ENCODE data around the gene KIAA1958. TPM values are rescaled to one million over a fixed set of nuclear protein-coding genes. Genes with fewer than 3 reads are reported as not detected.

KIAA1958 gene
- total RNA-seq, 4 donors from 2014 or later: 2.7 to 5.7 (median 5.2) TPM

DNA sequence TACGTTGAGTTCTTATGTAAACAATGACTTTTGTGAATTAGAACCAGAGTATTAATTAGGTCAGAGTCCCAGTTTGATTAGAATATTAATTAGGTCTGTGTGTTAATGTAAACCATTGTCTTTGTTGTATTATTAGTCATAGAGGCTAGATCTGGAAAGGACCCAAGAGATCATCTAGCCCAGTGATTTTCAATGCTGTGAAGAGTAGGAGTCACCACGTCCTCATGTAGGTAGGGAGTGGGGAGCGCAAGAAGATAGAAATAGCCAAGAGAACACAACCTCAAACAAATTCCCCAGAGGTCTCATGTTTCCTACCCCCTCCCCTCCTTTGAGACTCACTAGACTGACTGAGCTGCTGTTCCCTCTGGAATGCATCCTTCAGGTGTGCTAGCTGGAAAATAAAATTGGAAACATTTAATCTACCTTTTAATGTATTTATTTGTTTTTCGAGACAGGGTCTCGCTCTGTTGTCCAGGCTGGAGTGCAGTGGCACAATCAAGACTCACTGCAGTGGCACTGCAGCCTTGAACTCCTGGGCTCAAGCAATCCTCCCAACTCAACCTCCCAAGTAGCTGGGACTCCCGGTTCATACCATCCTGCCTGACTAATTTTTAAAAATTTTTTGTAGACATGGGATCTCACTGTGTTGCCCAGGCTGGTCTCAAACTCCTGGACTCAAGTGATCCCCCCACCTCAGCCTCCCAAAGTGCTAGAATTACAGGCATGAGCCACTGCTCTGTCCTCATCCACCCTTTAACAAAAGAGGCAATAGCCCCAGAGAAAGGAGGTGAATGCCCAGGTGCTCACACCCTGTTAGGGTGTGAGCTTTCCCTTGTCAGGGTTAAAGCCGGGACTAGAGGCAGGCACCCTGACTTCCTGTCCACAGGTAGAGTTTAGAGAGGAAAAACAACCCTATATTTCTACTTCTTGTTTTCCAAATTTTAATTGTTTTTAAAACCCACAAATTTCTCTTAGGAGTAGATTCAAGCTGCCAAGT, 138.4 kb downstream of the KIAA1958 start:
- H3K27ac ChIP-seq: peak overlapping the region in 1 of 4 donors; percentile 6

DNA sequence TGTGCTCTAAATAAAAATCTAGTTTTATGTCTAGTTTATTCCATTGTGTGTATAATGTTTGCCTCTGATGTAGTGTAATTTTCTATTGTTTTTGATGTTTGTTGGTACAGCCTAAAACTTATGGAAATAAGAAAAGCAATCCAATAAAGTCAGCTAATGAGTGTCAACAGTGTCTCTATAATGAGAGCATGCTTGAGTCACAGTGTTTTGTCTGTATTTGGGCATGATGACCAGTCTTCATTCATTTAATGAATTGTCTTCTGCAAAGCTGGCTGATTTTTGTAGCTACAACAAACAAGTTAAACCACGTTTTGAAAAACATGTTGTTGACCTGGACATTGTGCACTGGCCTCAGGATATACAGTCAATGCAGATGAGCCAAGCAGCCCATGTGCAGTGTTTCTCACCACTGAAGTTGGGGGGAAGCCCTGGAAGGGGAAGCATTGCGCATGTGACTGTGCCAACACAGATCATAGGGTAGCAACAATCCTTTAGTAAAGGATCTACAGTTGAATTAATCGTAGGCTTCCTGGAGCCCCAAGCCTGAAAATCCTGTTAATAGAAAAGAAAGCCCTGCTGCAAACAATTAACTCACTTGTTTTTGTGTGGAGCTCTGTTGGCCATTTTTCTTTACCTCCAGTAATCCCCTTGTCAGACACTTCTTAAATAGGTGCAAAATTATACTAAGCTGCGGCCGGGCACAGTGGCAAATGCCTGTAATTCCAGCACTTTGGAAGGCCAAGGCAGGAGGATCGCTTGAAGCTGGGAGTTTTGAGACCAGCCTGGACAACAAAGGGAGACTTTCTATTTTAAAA, 143.3 kb downstream of the KIAA1958 start:
- intact Hi-C loops (cut with DNase I): no loop called here
- WGBS, 2 donors: 66 to 75% methylated on average over 6 of the region's 6 CpGs
- TF ChIP-seq, protein P1, sequence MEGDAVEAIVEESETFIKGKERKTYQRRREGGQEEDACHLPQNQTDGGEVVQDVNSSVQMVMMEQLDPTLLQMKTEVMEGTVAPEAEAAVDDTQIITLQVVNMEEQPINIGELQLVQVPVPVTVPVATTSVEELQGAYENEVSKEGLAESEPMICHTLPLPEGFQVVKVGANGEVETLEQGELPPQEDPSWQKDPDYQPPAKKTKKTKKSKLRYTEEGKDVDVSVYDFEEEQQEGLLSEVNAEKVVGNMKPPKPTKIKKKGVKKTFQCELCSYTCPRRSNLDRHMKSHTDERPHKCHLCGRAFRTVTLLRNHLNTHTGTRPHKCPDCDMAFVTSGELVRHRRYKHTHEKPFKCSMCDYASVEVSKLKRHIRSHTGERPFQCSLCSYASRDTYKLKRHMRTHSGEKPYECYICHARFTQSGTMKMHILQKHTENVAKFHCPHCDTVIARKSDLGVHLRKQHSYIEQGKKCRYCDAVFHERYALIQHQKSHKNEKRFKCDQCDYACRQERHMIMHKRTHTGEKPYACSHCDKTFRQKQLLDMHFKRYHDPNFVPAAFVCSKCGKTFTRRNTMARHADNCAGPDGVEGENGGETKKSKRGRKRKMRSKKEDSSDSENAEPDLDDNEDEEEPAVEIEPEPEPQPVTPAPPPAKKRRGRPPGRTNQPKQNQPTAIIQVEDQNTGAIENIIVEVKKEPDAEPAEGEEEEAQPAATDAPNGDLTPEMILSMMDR (IDR thresholded peaks at IDR 0.05): no peak
- TF ChIP-seq POLR2A (IDR thresholded peaks at IDR 0.05): no peak
- Histone ChIP-seq H3K9me3 (no peaks in the 10 kb centered on the region), H3K36me3 (no peaks in the 10 kb centered on the region), H3K27ac (no peak overlapping the region), H3K4me3 (no peak overlapping the region), H3K4me1 (peaks cover 0 to 30% (median 3%) of the 10 kb centered on the region in 3 donors), H3K27me3 (no peaks in the 10 kb centered on the region)
- no peak for DNase-seq

More for the DNA sequence above, 138.4 kb downstream of the KIAA1958 start:
- Histone ChIP-seq H3K27me3 (no peaks in the 10 kb centered on the region), H3K9me3 (no peaks in the 10 kb centered on the region), H3K4me1 (peaks cover 0 to 34% (median 5%) of the 10 kb centered on the region in 3 donors), H3K36me3 (no peaks in the 10 kb centered on the region), H3K4me3 (no peak overlapping the region)
- DNase-seq: no peak
- 66 to 72% methylated on average over 7 of the region's 7 CpGs for WGBS, 2 donors
- TF ChIP-seq, protein P1 (IDR thresholded peaks at IDR 0.05): no peak
- no peak for TF ChIP-seq POLR2A (IDR thresholded peaks at IDR 0.05)
- intact Hi-C loops (cut with DNase I): no loop called here

DNA sequence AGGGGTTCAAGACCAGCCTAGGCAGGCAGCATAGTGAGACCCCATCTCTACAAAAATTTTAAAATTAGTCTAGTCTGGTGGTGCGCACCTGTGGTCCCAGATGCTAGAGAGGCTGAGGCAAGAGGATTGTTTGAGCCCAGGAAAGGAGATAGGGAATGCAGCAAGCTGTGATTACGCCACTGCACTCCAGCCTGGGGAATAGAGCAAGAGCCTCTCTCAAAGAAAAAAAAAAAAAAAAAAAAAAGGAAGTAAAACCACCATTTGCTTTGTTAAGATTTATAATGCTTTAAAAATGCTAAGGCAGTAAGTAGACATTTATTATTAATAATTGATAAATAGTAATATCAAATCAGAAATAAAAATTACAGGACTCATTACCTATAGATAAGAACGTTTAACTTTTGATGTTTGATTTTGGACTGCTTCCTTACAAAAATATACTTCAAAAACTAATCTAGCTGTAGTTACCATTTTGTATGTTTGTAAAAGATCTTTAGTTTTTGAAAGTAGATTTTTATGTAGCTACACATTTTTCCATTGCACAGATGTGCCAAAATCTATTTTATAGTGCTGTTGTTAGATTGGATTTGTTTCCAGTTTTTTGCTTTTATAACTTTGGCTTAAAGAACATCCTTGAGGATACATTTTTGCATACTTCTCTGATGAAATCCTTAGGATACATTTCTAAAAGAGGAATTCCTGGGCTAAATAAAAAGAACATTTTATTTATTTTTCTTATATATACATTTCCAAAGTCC, 144.9 kb downstream of the KIAA1958 start:
- no peak for DNase-seq
- peaks cover 0 to 20% (median 0%) of the 10 kb centered on the region in 3 donors for H3K4me1 ChIP-seq
- no peak overlapping the region for H3K27ac ChIP-seq
- H3K4me3 ChIP-seq: no peak overlapping the region
- TF ChIP-seq, protein P1 (IDR thresholded peaks at IDR 0.05): no peak
- TF ChIP-seq POLR2A (IDR thresholded peaks at IDR 0.05): no peak
- intact Hi-C loops (cut with DNase I): no loop called here
- no peaks in the 10 kb centered on the region for H3K9me3 ChIP-seq
- no peaks in the 10 kb centered on the region for H3K27me3 ChIP-seq
- 76 to 82% methylated on average over 3 of the region's 3 CpGs for WGBS, 2 donors
- H3K36me3 ChIP-seq: no peaks in the 10 kb centered on the region

DNA sequence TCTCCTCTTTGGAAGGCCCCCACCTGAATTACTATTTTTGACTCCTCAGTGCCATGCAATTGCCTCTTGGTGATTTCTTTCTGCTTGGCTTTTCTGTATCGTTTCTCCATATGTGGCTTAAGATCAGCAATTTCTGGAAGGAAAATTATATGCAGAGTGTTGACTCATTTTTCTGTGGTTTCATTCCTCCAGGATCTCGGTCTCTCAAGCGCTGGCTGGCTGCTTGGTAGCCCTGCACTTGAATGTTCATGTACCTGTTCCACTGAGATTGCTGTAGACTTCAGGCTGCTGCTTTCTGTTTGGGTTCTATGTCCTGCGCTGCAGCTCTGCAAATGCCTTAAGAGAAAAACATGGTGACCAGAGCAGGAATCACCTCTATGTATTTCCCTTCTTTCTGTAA, 153.7 kb downstream of the KIAA1958 start:
- Histone ChIP-seq H3K4me1 (peaks cover 0 to 4% (median 0%) of the 10 kb centered on the region in 3 donors), H3K27ac (no peak overlapping the region), H3K9me3 (peaks cover 0 to 13% (median 11%) of the 10 kb centered on the region in 3 donors), H3K36me3 (no peaks in the 10 kb centered on the region), H3K4me3 (no peak overlapping the region), H3K27me3 (no peaks in the 10 kb centered on the region)
- 87 to 92% methylated on average over 4 of the region's 4 CpGs for WGBS, 2 donors
- TF ChIP-seq, protein P1 (IDR thresholded peaks at IDR 0.05): no peak
- no peak for TF ChIP-seq POLR2A (IDR thresholded peaks at IDR 0.05)
- no peak for DNase-seq
- intact Hi-C loops (cut with DNase I): no loop called here

Measured in esophagus squamous epithelium (tissue), 5 donors.